Ovary (tissue), 9 donors: ENCODE data around the gene ADGRV1. TPM values are rescaled to one million over a fixed set of nuclear protein-coding genes. Genes with fewer than 3 reads are reported as not detected.

Source experiments
- DNase-seq, 5 donors: peaks; one replicate each; pipeline ENCODE4 v3.0.0-alpha.2; 2019 to 2020
- H3K27ac ChIP-seq, 2 donors: fragments of 200-600 bp; one replicate each; pipeline versions ENCODE4 v1.5.1 to v1.8.0; 2019 to 2022
- H3K27me3 ChIP-seq: fragments of 200-600 bp; one replicate; pipeline ENCODE4 v1.8.0; 2022
- H3K36me3 ChIP-seq: fragments of 200-600 bp; sonication (generic); one replicate; pipeline ENCODE4 v1.5.1; 2019
- H3K4me1 ChIP-seq: one replicate; pipeline ENCODE4 v1.8.1; 2013; ENCODE audit warnings: mild to moderate bottlenecking, moderate library complexity; ENCODE audit not compliant: insufficient read depth
- H3K4me3 ChIP-seq: fragments of 200-600 bp; sonication (generic); one replicate; pipeline ENCODE4 v1.5.1; 2017
- H3K9me3 ChIP-seq, 2 donors: fragments of 200-600 bp in 1 of 2; sonication (generic) in 1 of 2; one replicate each; pipeline versions ENCODE4 v1.5.1 to v1.8.1; 2013 to 2019; ENCODE audit warnings: mild to moderate bottlenecking in 1 of 2, moderate library complexity in 1 of 2
- CTCF ChIP-seq, 3 donors: fragments of 450-650 bp in 2 of 3; fragments of 200-600 bp in 1 of 3; IDR thresholded peaks; one replicate each; pipeline versions ENCODE4 v1.5.1 to v1.8.0; 2016 to 2022; ENCODE audit warnings: antibody characterized with exemption in 3 of 3, mild to moderate bottlenecking in 1 of 3
- EP300 ChIP-seq: sonication (generic); formaldehyde crosslinking; IDR thresholded peaks from one replicate; pipeline ENCODE4 v1.6.1; 2017; ENCODE audit warnings: antibody characterized with exemption
- POLR2A ChIP-seq: fragments of 450-650 bp; IDR thresholded peaks from one replicate; pipeline ENCODE4 v1.6.1; 2017; ENCODE audit warnings: antibody characterized with exemption, mild to moderate bottlenecking, moderate library complexity
- WGBS, 3 donors: extraction: QIAGEN DNeasy Blood & Tissue Kit in 1 of 3; methylation state at CpG; one replicate each; pipeline versions ENCODE4 v1.1.5 to v1.1.7; 2013 to 2017; 5-methylcytosine and 5-hydroxymethylcytosine counted together
- intact Hi-C, 4 donors: fragments of 100-400 bp; cut with DNase I; formaldehyde crosslinking; loops; one replicate each; pipeline versions ENCODE4 v1.11.0 to v1.15.1; 2022 to 2023
- polyA plus RNA-seq, 2 donors: library from polyadenylated mRNA; stranded (reverse); fragments of 200-250 nt in 1 of 2; fragments of 350-450 nt in 1 of 2; fragmentation: Illumina TruSeq in 1 of 2; extraction: RNeasy Lipid Tissue Mini Kit (QIAGEN cat#74804) in 1 of 2; gene quantifications; one replicate each; pipeline ENCODE4 v1.2.3, GENCODE V29; 2013 to 2014
- total RNA-seq, 7 donors: library from RNA; depleted of rRNA in 2 of 7; stranded (reverse); fragments of >200 nt in 2 of 7; fragmentation: NEBNext Ultra II Directional in 3 of 7; extraction: Animal tissue kit (Norgen Biotek cat#: 25700) in 3 of 7; gene quantifications; one replicate each; pipeline versions ENCODE4 v1.1.0 to v1.2.4, GENCODE V29; 2016 to 2023
- donor health status: DM: no; HTN: no; CAD: no; lungs with moderate emphysema.
- donor health status: DM: no; HTN: no; CAD: no.
- donor health status: Bipolar disorder and iron deficiency.
- donor health status: DM: yes; HTN: yes; CAD: no.
- donor health status: DM: no; HTN: no; CAD: no.
- donor health status: DM: yes; HTN: yes; CAD: no.

The ADGRV1 gene
- total and polyA plus RNA-seq, 9 donors = 0.21 to 2.7 (median 1.1) TPM

GRCh38 chr5:91128604-91129003 lies 570.0 kb downstream of the ADGRV1 start:
- Histone ChIP-seq H3K4me1 (peaks cover 14% of the 10 kb centered on the region), H3K4me3 (no peak overlapping the region), H3K27ac (no peak overlapping the region), H3K9me3 (no peaks in the 10 kb centered on the region), H3K36me3 (no peaks in the 10 kb centered on the region), H3K27me3 (no peaks in the 10 kb centered on the region)
- TF ChIP-seq EP300 (no peak), POLR2A (no peak), CTCF (IDR thresholded peaks at IDR 0.05) (no peak)
- intact Hi-C loops = loop anchor here in 1 of 4 donors (10.0 kb wide), 1 partner anchor 156 kb away; no protein-coding TSS in a partner anchor
- no peak for DNase-seq
- WGBS, 3 donors = 91 to 99% (median 98%) methylated on average over 1 of the region's 1 CpG

GRCh38 chr5:91129748-91130147 lies 571.2 kb downstream of the ADGRV1 start:
- intact Hi-C loops = loop anchor here in 1 of 4 donors (10.0 kb wide), 1 partner anchor 155 kb away; no protein-coding TSS in a partner anchor
- 91 to 99% (median 91%) methylated on average over 1 of the region's 1 CpG for WGBS, 3 donors

GRCh38 chr5:91130759-91131158 lies 572.2 kb downstream of the ADGRV1 start:
- TF ChIP-seq EP300 (no peak), POLR2A (no peak), CTCF (IDR thresholded peaks at IDR 0.05) (no peak)
- no peak for DNase-seq
- H3K36me3 ChIP-seq = no peaks in the 10 kb centered on the region
- no peaks in the 10 kb centered on the region for H3K27me3 ChIP-seq
- H3K27ac ChIP-seq = no peak overlapping the region
- H3K4me3 ChIP-seq = no peak overlapping the region
- no peaks in the 10 kb centered on the region for H3K9me3 ChIP-seq
- H3K4me1 ChIP-seq = peaks cover 11% of the 10 kb centered on the region
- WGBS, 3 donors = 97 to 98% (median 98%) methylated on average over 3 of the region's 3 CpGs
- intact Hi-C loops = no loop called here

More at GRCh38 chr5:91129748-91130147, 571.2 kb downstream of the ADGRV1 start:
- Histone ChIP-seq H3K9me3 (no peaks in the 10 kb centered on the region), H3K36me3 (no peaks in the 10 kb centered on the region), H3K4me1 (peaks cover 14% of the 10 kb centered on the region), H3K27ac (no peak overlapping the region), H3K27me3 (no peaks in the 10 kb centered on the region), H3K4me3 (no peak overlapping the region)
- DNase-seq = no peak
- TF ChIP-seq CTCF (IDR thresholded peaks at IDR 0.05) (no peak), EP300 (no peak), POLR2A (no peak)

- H3K4me3 ChIP-seq = no peak overlapping the region
- H3K4me1 ChIP-seq = peaks cover 2% of the 10 kb centered on the region
- no peaks in the 10 kb centered on the region for H3K9me3 ChIP-seq
- no peaks in the 10 kb centered on the region for H3K27me3 ChIP-seq
- intact Hi-C loops = no loop called here
- DNase-seq = no peak
- H3K27ac ChIP-seq = no peak overlapping the region
- no peak for TF ChIP-seq CTCF (IDR thresholded peaks at IDR 0.05)
- no peak for TF ChIP-seq EP300
- no peak for TF ChIP-seq POLR2A
- H3K36me3 ChIP-seq = no peaks in the 10 kb centered on the region
- 88 to 90% (median 88%) methylated on average over 2 of the region's 2 CpGs for WGBS, 3 donors
Measured at GRCh38 chr5:91132550-91132949, 574.0 kb downstream of the ADGRV1 start.
